HT1080 (cell line): ENCODE measurements around the gene LRCOL1. TPM values are rescaled to one million over a fixed set of nuclear protein-coding genes. Genes with fewer than 3 reads are reported as not detected.

ENCODE experiments used
- DNase-seq: peaks from one replicate; pipeline ENCODE4 v3.0.0-alpha.2; 2015; ENCODE audit warnings: low read depth
- total RNA-seq: library from RNA; depleted of rRNA; stranded (reverse); fragments of >200 nt; shearing (Covaris generic); gene quantifications from 2 replicates; pipeline ENCODE4 v1.2.3, GENCODE V29; 2014

LRCOL1 gene
- total RNA-seq, 1 experiment from 2014 or later: not detected

DNA sequence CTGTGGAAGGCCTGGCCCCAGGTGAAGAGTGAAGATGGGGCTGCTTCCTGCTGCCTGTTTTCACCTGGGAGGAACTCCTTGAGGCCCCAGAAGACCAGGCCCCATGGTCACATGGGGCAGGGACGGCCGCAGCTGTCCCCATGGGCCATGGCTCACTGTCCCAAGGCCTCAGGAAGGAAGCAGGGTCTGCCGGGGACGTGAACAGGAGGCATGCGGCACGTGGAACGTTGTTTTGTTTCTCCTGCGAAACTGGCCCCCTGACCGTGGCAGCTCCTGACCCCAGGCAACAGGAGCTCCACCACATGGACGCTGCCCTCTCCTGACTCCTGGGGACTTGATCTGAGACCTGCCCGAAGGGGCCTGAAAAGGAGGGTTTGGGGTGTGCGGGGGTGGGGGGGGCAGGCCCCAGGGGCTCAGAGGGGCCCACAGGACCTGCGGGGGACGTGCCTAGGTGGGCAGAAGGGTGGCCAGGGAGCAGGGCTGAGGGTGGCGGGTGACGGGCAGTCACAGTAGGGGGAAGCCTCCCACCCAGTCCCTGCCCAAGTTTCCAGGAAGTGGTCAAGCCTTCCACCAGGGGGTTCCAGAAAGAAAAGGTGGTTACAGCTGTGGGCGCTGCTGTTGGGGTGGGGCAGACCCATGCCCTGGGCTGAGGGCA, 41.4 kb downstream of the LRCOL1 start:
- DNase-seq: no peak

DNA sequence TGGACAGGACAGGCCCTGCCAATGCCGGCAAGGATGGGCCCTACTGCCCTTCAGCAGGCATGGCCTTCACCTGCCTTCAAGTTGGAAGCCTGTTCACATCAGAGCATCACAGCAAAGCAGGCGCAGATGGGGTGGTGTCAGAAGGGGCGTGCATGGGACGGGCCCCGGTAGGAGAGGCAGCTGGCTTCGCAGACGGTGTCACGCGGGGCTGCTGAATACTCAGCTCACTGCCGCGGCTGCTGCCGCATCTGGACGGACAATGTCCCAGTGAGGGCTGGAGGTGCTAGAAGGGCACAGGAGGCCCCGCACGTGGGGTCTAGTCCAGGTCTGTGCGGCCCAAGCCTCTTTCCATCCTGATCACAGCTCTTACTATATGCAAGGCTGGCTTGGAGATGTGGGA, 42.1 kb downstream of the LRCOL1 start:
- DNase-seq: no peak

DNA sequence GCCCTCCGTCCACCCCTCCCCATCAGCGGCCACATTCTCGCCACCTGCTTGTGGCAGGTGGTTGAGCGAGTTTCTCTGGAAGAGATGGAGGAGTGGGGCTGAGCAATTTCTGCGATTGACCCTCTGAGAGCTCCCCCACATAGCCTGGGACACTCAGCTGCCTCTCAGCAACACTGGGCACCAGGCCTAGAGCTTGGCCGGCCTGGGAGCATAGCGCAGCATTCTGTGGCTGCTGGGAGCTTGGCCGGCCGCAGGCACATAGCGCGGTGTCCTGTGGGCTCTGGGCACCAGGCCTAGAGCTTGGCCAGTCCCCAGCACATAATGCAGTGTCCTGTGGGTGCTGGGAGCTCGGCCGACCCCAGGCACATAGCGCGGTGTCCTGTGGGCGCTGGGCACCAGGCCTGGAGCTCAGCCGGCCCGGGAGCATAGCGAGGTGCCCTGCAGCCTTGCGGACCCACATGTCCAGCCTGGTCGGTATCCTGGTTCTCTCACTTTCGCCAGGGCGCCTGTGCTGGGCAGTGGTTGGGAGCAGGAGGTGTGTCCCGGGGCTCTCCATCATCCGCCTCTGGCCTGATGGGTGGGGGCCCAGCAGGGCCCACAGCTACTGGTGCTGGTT, 43.8 kb downstream of the LRCOL1 start:
- DNase-seq: no peak

GRCh38 chr12:132565365-132565764, 45.0 kb downstream of the LRCOL1 start:
- DNase-seq: no peak

DNA sequence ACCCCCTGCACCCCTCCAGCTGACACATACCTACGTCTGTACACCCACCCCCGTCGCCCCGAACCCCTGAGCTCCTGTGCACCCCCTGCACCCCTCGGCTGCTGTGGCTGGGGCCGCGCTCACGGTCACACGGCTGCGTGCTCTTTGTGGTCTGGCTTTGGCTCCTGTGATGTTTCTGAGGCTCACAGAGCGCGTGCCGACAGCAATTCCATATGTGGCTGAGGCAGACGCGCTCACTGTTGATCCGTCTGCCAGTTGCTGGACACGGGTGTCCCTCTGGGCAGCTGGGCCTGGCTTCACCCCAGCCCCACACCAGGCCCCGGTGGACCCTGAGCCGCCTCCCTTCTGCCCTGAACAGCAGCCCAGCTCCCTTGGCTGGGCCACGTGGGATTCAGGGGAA, 46.5 kb downstream of the LRCOL1 start:
- no peak for DNase-seq

GRCh38 chr12:132562489-132563021, 47.8 kb downstream of the LRCOL1 start:
- DNase-seq: no peak

DNA sequence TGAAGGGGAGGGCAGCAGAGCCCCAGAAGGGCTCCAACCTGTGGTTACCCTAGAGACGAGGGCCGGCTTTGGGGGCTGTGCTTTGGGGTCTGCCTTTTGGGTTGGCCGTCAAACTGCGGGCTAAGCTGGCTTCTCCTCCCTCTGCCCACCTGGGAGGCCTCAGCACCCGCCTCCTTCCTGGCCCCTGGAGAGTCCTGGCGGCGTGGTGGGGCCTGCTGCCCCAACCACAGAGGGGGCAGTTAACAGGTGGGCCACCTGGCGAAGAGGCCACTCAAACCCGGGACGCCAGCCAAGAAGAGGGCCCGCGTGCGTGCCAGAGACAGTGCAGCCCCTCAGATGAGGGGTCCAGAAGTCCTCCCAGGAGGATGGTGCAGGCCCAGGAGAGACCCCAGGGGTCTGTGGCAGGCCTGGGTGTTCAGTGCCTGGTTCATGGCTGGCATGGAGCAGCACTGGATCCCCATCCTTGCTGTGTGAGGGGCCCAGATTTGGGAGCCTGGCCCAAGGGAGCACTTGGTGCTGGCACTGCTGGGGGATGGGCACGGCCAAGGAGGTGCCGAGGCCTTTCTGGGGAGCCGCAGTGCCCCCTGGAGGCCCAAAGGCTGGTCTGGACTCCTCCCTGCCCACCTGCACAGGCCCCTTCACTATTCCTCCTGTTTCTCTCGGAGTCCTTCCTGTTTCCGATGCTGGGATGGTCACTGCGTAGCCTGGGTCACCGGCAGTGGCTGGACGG, 48.8 kb downstream of the LRCOL1 start:
- DNase-seq: peak; percentile 27

GRCh38 chr12:132560614-132561426, 49.6 kb downstream of the LRCOL1 start:
- DNase-seq: no peak

DNA sequence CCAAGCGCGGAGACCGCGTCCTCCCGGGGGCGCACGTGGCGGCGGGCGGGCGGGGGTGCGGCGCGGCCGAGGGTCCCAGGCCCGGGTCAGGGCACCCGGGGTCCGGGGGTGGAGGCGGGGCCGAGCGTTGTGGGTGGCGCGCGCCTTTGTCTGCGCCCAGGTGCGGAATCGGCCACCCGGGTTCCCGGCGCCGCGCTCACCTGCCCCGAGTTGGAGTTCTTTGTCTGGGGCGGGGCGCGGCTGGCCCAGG, 50.1 kb downstream of the LRCOL1 start:
- DNase-seq: no peak

DNA sequence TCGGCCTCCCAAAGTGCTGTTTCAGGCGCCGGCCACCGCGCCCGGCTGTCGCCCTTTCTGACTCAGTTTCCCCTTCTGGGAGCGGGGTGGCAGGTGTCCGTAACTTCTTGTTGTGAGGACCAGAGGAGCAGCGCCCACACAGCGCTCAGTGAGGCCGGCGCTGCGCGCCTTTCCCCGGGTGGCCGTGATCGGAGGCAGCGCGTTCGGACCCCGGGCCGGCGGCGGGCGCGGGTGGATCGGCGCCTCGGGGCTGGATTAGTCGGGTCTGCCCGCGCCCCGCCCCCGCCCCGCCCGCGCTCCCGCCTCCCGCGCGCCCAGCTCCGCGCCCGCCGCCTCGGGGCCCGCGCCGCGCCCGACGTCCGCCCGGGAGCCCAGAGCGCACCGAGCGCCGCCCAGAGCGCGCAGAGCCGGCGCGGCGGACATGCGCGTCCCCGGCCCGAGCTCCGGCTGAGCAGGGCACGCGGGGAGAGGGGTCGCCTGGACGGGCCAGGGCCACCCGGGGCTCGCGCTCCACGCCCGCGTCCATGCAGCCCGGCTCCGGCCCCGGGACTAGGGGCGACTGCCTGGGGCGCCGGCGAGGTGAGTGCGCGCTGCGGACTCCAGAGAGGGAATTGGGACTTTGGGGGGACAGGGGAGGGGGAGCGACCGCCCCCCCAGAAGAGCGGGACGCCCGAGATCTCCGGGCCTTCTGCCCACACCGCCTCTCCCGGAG, 50.6 kb downstream of the LRCOL1 start:
- DNase-seq: no peak

DNA sequence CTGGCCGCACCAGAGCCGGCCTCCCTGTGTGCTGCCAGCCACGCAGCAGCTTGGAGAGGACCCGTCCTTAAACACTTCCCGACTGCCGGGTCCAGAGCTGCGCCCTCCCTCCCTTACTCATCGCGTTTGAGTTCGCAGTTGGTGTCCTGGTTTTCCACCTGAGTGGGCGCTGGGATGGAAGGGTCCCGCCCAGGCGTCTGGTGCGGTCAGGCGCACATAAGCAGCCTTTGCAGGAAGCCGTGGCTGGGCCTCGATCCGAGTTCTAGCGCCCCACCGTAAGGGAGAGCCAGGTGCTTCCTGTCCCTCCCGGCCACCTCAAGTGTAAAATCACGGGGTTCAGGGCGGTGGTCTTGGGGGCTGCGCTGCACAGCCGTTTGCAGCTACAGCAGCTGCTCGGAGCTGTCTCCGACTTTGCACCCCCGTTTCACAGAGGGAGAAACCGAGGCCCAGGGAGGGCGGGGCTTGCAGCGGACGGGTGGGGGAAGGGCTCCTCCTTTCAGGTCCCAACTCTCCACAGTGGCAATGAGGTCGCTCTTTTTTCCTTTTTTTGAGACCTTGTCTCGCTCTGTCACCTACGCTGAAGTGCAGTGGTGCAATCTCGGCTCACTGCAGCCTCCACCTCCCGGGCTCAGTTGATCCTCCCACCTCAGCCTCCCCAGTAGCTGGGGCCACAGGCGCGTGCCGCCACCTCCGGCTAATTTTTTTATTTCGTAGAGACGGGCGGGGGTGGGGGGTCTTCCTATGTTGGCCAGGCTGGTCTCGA, 51.3 kb downstream of the LRCOL1 start:
- DNase-seq: no peak

- no peak for DNase-seq
Measured at GRCh38 chr12:132558042-132558856, 52.1 kb downstream of the LRCOL1 start.

GRCh38 chr12:132557291-132558015, 52.9 kb downstream of the LRCOL1 start:
- no peak for DNase-seq

DNA sequence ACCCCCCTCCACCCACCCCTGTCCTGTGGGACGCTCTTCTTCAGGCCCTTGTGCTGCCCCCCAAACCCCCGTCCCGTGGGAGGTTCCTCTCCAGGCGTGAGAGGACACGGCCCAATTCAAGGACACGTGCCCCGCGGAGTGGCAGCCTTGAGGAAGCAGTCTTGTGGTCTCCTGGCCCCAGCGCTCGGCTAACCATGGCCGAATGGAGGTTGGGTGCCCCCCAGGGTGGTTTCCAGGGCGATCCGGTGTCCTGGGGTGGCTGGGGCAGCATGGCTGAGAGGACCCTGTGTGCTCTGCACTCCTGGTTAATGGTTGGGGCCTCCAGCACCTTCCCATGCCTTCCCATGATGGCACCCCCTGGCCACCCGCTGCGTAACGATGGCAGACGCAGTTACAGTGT, 53.6 kb downstream of the LRCOL1 start:
- no peak for DNase-seq

DNA sequence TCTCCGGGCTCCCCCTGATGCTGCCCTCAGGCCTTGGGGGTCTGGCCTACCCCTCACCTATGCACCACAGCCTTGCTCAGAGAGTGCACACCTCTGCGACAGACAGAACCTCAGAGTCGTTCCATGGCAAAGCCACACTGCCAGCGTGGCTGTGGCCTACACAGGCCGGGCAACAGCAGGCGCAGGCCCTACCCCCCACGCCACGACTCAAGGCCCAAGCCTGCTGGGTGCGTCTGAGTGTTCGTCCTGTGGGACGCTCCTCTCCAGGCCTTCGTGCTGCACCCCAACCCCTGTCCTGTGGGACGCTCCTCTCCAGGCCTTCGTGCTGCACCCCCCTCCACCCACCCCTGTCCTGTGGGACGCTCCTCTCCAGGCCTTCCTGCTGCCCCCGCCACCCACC, 54.2 kb downstream of the LRCOL1 start:
- DNase-seq: no peak

DNA sequence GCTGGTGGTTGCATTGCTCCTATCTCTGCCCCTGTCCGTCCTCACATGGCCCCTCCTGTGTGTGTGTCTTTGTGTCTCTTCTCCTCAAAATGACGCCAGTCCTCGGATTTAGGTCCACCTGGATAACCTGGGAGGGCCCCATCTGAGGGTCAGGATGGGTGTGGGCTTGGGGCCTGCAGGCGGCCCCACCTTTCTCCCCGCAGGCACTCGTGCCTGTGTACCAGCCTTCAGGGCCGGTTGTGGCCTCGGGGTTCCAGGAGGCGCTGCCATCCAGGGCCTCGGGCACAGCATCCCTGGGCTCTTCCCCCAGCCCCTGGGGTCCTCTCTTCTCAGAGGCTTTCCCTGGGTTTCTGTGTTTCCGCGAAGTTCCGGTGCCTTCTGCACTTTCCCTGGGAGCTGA, 54.7 kb downstream of the LRCOL1 start:
- no peak for DNase-seq

- no peak for DNase-seq
Measured at GRCh38 chr12:132554845-132555630, 55.3 kb downstream of the LRCOL1 start.
